Osteoblast (primary cell): ENCODE data around the gene USP43. TPM values are rescaled to one million over a fixed set of nuclear protein-coding genes. Genes with fewer than 3 reads are reported as not detected.

ENCODE experiments used
- DNase-seq: peaks from one replicate; pipeline ENCODE4 v3.0.0; 2011; ENCODE audit warnings: low spot score, mixed read lengths; ENCODE audit not compliant: insufficient read length; ENCODE audit errors: missing footprints
- H2AFZ ChIP-seq: 2 replicates; pipeline ENCODE4 v1.6.0; 2011; ENCODE audit warnings: mild to moderate bottlenecking, low read length
- H3K27ac ChIP-seq: 2 replicates; pipeline ENCODE4 v1.5.1; 2011; ENCODE audit warnings: mild to moderate bottlenecking, low read depth, low read length, moderate library complexity
- H3K27me3 ChIP-seq: 2 replicates; pipeline ENCODE4 v1.6.0; 2012; ENCODE audit warnings: mild to moderate bottlenecking, control low read depth, inconsistent platforms, low read length, moderate library complexity; ENCODE audit not compliant: insufficient read depth
- H3K36me3 ChIP-seq: 2 replicates; pipeline ENCODE4 v1.5.1; 2011; ENCODE audit warnings: mild to moderate bottlenecking, low read length, control low read depth, moderate library complexity; ENCODE audit not compliant: insufficient read depth
- H3K4me1 ChIP-seq: 2 replicates; pipeline ENCODE4 v1.5.1; 2011; ENCODE audit warnings: mild to moderate bottlenecking, low read length, control low read depth, moderate library complexity; ENCODE audit not compliant: insufficient read depth
- H3K4me2 ChIP-seq: 2 replicates; pipeline ENCODE4 v1.6.0; 2011; ENCODE audit warnings: mild to moderate bottlenecking, low read length; ENCODE audit not compliant: insufficient read depth
- H3K4me3 ChIP-seq: fragments of 200-600 bp; sonication (generic); 3 replicates; pipeline ENCODE4 v1.5.1; 2012; ENCODE audit warnings: mild to moderate bottlenecking, low read length, inconsistent platforms; ENCODE audit not compliant: insufficient read depth
- H3K79me2 ChIP-seq: 2 replicates; pipeline ENCODE4 v1.6.0; 2012; ENCODE audit warnings: mild to moderate bottlenecking, low read length, control low read depth, inconsistent platforms; ENCODE audit not compliant: insufficient read depth
- H3K9me3 ChIP-seq: 2 replicates; pipeline ENCODE4 v1.5.1; 2011; ENCODE audit warnings: low read depth, low read length, control low read depth
- H4K20me1 ChIP-seq: 2 replicates; pipeline ENCODE4 v1.6.0; 2012; ENCODE audit warnings: mild to moderate bottlenecking, low read length, control low read depth; ENCODE audit not compliant: insufficient read depth
- CTCF ChIP-seq: IDR thresholded peaks from 2 replicates; pipeline ENCODE4 v1.5.1; 2011; ENCODE audit warnings: mild to moderate bottlenecking, low read depth, low read length, moderate library complexity; ENCODE audit errors: extremely low read depth
- total RNA-seq: library from RNA; depleted of rRNA; stranded (reverse); fragments of >200 nt; gene quantifications from 2 replicates; pipeline ENCODE4 v1.2.3, GENCODE V29; 2012

USP43 gene
- total RNA-seq, 1 donor = 0.36 TPM

- Histone ChIP-seq H3K79me2 (no peaks in the 10 kb centered on the region), H2AFZ (no peak overlapping the region), H3K4me3 (no peak overlapping the region), H3K4me1 (no peaks in the 10 kb centered on the region), H3K4me2 (no peak overlapping the region), H3K27me3 (no peaks in the 10 kb centered on the region), H4K20me1 (no peaks in the 10 kb centered on the region), H3K27ac (no peak overlapping the region), H3K36me3 (no peaks in the 10 kb centered on the region), H3K9me3 (no peaks in the 10 kb centered on the region)
- TF ChIP-seq CTCF = no peak
- no peak for DNase-seq
Measured at GRCh38 chr17:9755083-9755482, 109.8 kb downstream of the USP43 start.

- Histone ChIP-seq H3K79me2 (no peaks in the 10 kb centered on the region), H3K9me3 (no peaks in the 10 kb centered on the region), H3K4me1 (no peaks in the 10 kb centered on the region), H3K36me3 (no peaks in the 10 kb centered on the region), H4K20me1 (no peaks in the 10 kb centered on the region), H3K4me2 (no peak overlapping the region), H3K27me3 (no peaks in the 10 kb centered on the region), H3K4me3 (no peak overlapping the region), H2AFZ (no peak overlapping the region), H3K27ac (no peak overlapping the region)
- TF ChIP-seq CTCF = no peak
- DNase-seq = no peak
Measured at GRCh38 chr17:9760266-9760665, 114.9 kb downstream of the USP43 start.

- no peak overlapping the region for H2AFZ ChIP-seq
- no peaks in the 10 kb centered on the region for H3K36me3 ChIP-seq
- H3K79me2 ChIP-seq = no peaks in the 10 kb centered on the region
- H4K20me1 ChIP-seq = no peaks in the 10 kb centered on the region
- no peak overlapping the region for H3K4me2 ChIP-seq
- no peak for TF ChIP-seq CTCF
- H3K9me3 ChIP-seq = no peaks in the 10 kb centered on the region
- H3K27me3 ChIP-seq = no peaks in the 10 kb centered on the region
- H3K4me3 ChIP-seq = no peak overlapping the region
- no peak for DNase-seq
- no peaks in the 10 kb centered on the region for H3K4me1 ChIP-seq
- no peak overlapping the region for H3K27ac ChIP-seq
Measured at GRCh38 chr17:9763643-9764042, 118.3 kb downstream of the USP43 start.

GRCh38 chr17:9765322-9765721 lies 120.0 kb downstream of the USP43 start:
- H2AFZ ChIP-seq = no peak overlapping the region
- no peaks in the 10 kb centered on the region for H3K9me3 ChIP-seq
- TF ChIP-seq CTCF = no peak
- no peaks in the 10 kb centered on the region for H3K79me2 ChIP-seq
- no peak overlapping the region for H3K4me3 ChIP-seq
- H3K4me2 ChIP-seq = no peak overlapping the region
- no peaks in the 10 kb centered on the region for H3K4me1 ChIP-seq
- H3K36me3 ChIP-seq = no peaks in the 10 kb centered on the region
- no peaks in the 10 kb centered on the region for H4K20me1 ChIP-seq
- H3K27ac ChIP-seq = no peak overlapping the region
- H3K27me3 ChIP-seq = no peaks in the 10 kb centered on the region
- no peak for DNase-seq
